Memory B cell (primary cell): ENCODE measurements around the gene SYT2.
A peak's percentile ranks its signal among the peaks of the same experiment; 100 is the strongest.
"Not testable (repeated sequence)": the region's sequence is repeated elsewhere in the genome, so short reads cannot be mapped to it uniquely, and the experiment has no call there.

Experiments
- ATAC-seq: fragments of 150-1000 bp; cut with Tn5 transposase; 2 replicates; pipeline ENCODE4 v1.10.0; 2021; ENCODE audit warnings: low read depth, mild to moderate bottlenecking, moderate library complexity
- DNase-seq, 2 donors: peaks; one replicate each; pipeline ENCODE4 v3.0.0; 2022; ENCODE audit warnings: low spot score in 2 of 2
- H3K27ac Mint-ChIP-seq: one replicate; pipeline ENCODE4 v1.8.0; 2022; ENCODE audit warnings: mild to moderate bottlenecking, moderate library complexity, mixed read lengths
- H3K27me3 Mint-ChIP-seq: one replicate; pipeline ENCODE4 v1.8.0; 2022; ENCODE audit warnings: mixed read lengths
- H3K36me3 Mint-ChIP-seq: one replicate; pipeline ENCODE4 v1.8.0; 2022; ENCODE audit warnings: mild to moderate bottlenecking, mixed read lengths
- H3K4me1 Mint-ChIP-seq: one replicate; pipeline ENCODE4 v1.8.0; 2022; ENCODE audit warnings: mixed read lengths
- H3K4me3 Mint-ChIP-seq: one replicate; pipeline ENCODE4 v1.8.0; 2022; ENCODE audit warnings: mild to moderate bottlenecking, moderate library complexity, mixed read lengths
- H3K9me3 Mint-ChIP-seq: one replicate; pipeline ENCODE4 v1.8.0; 2022; ENCODE audit warnings: mixed read lengths

The SYT2 gene

DNA sequence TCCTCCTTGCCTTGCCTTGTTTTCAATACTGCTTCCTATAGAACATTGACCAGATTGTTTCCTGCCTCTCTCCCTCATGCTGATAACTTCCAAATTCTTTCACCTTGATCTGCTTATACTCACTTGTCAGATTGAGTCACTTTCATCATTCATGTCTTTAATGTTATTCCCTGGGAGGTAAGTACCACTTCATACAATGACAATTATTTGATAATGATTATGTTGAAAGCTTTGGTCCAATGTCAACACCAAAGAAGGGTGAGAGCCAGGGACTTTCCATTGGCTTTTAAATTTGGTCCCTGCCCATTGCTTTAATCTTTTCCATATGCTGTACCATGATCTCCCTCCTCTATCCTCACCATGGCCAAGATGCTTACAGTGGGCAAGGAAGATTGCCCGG is 137.4 kb downstream of the SYT2 start:
- H3K27me3 Mint-ChIP-seq = no peaks in the 10 kb centered on the region
- ATAC-seq (no peak), DNase-seq (no peak)
- H3K4me3 Mint-ChIP-seq = no peak overlapping the region
- no peak overlapping the region for H3K27ac Mint-ChIP-seq
- H3K4me1 Mint-ChIP-seq = no peaks in the 10 kb centered on the region
- H3K9me3 Mint-ChIP-seq = no peaks in the 10 kb centered on the region
- H3K36me3 Mint-ChIP-seq = peaks cover 21% of the 10 kb centered on the region

DNA sequence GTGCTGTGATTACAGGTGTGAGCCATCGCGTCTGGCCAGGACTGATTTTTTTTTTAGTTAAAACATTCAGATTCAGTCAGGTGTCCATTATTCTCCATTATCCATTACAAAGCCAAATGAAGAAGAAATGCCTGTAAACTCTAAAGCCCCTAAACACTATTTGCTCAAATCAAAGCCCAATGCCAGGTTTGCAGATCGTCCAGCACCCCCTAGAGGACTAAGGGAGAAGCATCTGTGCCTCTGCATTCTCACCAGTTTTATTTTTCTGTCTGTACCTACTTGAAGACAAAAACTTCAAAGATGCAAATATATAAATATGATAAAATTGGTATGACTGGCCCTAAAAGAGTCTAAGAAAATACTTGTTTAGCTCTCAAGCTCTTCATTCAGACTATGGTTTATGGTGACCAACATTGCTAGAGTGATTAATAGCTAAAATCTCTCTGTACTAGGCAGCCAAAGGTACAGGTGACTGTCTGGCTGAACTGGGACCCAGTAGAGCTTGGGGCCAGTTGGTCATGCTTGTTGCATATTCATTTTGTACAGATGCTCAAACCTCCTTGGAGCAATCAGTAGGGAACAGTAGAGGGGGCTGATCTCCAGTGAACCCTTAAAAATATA is 138.4 kb downstream of the SYT2 start:
- H3K36me3 Mint-ChIP-seq = peaks cover 28% of the 10 kb centered on the region
- no peak overlapping the region for H3K27ac Mint-ChIP-seq
- no peaks in the 10 kb centered on the region for H3K9me3 Mint-ChIP-seq
- H3K4me1 Mint-ChIP-seq = no peaks in the 10 kb centered on the region
- H3K4me3 Mint-ChIP-seq = no peak overlapping the region
- DNase-seq = peak in 1 of 2 donors; percentile 37
- H3K27me3 Mint-ChIP-seq = no peaks in the 10 kb centered on the region
- ATAC-seq = no peak

DNA sequence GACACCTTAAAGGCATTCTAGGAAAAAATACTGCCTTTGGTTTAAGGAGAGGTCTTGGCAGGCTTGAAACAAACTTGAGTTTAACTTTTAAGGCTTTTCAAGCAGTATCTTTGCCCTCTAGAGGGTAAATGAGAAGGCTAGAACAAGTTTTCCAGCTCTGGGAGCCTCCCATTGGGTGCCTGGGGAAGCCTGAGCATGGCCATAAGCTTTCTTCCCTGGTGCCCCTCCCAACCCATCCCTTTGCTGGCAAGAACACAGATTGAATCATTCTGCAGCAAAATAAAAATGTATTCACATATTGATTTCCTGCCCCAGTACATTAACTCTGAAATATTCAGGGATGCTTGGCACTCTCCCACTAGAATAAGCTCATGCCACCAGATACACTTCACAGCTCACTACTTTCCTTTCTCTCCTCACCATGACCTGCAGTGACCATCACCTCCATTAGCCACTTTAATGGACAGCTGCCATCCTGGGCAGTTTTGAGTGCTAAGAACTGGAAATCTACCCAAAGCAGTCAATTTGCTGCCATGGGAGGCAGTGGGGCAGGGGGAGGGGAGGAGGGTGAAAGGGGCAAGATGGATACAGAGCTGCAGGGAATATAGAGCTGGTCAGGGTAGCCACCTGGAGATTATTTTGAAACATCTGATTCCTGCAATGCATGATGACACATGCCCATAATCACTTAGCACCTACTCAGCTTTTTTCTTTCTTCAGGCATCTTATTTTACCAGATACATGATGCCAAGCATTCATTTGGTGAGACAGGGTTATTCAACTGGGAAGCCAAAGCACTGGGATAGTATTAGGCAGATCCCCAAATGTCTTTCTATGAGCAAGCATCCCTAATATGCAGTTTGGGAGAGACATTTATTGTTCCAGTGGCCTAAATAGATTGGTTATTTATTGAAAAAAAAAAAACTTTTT is 140.6 kb downstream of the SYT2 start:
- no peak overlapping the region for H3K27ac Mint-ChIP-seq
- H3K27me3 Mint-ChIP-seq = no peaks in the 10 kb centered on the region
- no peaks in the 10 kb centered on the region for H3K9me3 Mint-ChIP-seq
- peaks cover 17% of the 10 kb centered on the region for H3K4me1 Mint-ChIP-seq
- DNase-seq (no peak), ATAC-seq (no peak)
- no peak overlapping the region for H3K4me3 Mint-ChIP-seq
- peaks cover 22% of the 10 kb centered on the region for H3K36me3 Mint-ChIP-seq

DNA sequence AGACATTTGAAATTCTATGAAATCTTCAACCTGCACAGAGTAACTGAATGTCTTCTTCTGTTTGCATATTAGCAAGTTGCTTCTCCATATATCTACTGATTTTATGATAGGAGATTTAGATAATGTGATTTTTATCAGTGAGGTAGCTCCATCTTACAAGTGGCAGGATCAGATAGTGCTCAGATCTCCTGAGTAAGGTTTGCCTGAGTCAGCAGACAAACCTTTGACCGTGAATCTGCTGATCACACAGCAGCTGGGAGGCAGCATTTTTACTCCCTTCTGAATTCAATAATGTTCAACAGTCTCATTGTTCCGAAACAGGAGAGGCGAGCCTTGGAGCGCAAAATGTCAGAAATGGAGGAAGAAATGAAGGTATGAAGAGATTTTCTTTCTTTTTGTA is 141.4 kb downstream of the SYT2 start:
- H3K4me3 Mint-ChIP-seq = no peak overlapping the region

DNA sequence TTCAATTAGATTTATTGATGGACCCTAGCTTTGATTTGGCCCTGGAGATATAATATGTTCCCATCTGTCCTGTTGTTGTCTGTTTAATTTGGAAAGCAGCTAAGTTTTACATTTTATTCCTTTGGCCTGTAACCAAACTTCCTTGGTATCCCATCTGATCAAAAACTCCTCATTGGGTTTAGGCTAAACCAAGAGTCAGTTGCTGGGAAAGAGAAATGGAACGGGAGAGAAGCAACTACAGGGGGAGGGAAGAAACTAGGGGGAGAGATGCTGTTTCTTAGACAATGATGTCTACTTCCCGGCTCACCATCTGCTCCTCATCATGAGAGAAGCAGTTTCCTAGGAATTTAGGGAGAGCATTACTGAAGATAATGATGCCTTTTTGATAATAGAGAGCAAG is 141.8 kb downstream of the SYT2 start:
- H3K4me3 Mint-ChIP-seq = no peak overlapping the region
- no peak overlapping the region for H3K27ac Mint-ChIP-seq
- H3K9me3 Mint-ChIP-seq = no peaks in the 10 kb centered on the region
- DNase-seq (no peak), ATAC-seq (no peak)
- H3K27me3 Mint-ChIP-seq = no peaks in the 10 kb centered on the region
- peaks cover 23% of the 10 kb centered on the region for H3K36me3 Mint-ChIP-seq
- H3K4me1 Mint-ChIP-seq = peaks cover 20% of the 10 kb centered on the region

More for the DNA sequence above, 141.4 kb downstream of the SYT2 start:
- ATAC-seq = no peak
- peaks cover 20% of the 10 kb centered on the region for H3K4me1 Mint-ChIP-seq
- DNase-seq = no peak
- H3K27me3 Mint-ChIP-seq = no peaks in the 10 kb centered on the region
- H3K36me3 Mint-ChIP-seq = peaks cover 23% of the 10 kb centered on the region
- H3K9me3 Mint-ChIP-seq = no peaks in the 10 kb centered on the region
- no peak overlapping the region for H3K27ac Mint-ChIP-seq

DNA sequence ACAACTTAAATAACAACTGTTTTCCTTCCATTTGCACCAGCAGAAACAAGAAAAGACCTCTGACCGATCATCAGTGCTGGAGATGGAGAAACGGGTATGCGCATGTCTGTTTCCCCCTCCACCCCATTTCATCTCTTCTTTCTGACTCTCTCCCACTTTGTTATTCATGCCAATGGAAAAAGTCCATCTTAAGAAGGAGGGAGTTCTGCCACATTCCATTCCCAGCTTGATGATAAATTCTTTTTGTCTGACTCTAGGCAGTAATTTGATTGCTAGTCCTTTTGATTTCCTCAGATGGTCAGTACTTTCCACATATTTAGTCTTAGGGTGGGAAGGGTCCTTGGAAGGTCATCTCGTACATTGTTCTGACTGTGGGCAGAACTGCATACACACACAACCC is 142.5 kb downstream of the SYT2 start:
- H3K4me3 Mint-ChIP-seq = no peak overlapping the region
- peaks cover 17% of the 10 kb centered on the region for H3K36me3 Mint-ChIP-seq
- no peak for DNase-seq
- no peaks in the 10 kb centered on the region for H3K27me3 Mint-ChIP-seq
- ATAC-seq = no peak
- peaks cover 20% of the 10 kb centered on the region for H3K4me1 Mint-ChIP-seq
- no peaks in the 10 kb centered on the region for H3K9me3 Mint-ChIP-seq
- H3K27ac Mint-ChIP-seq = no peak overlapping the region

DNA sequence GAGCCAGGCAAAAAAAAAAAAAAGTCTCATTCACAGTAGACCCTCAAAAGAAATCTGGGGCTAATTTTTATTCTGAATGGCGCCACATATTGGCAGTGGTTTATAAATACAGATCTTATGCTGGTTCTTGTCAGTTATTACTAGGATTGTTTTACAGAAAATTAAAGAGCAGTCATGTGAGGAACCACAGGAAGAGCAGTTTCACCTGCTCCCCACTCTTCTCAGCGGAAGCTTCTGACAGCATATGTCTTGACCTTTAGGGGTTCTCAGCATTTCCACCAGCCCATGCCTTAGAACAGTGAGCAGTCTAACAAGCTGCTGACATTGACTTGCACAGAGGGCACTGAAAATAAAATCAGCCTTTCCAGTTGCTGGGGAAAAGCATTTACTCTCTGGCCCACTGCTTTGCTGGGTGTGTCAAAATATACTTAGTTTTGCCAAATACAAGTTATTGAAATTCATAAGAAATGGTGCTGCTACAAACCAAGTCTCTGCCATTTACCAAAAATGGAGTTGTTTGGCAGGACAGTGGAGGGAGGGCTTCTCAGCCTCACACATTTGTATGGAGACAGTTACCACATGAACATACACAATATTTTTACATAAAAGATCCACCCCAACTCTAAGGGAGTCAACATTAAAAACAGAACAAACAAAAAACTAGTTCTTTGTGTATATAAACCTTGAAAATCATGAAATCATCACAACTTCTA is 144.2 kb downstream of the SYT2 start:
- ATAC-seq (peak; percentile 97), DNase-seq (peak in 1 of 2 donors; percentile 11)
- H3K4me1 Mint-ChIP-seq = peaks cover 20% of the 10 kb centered on the region
- no peaks in the 10 kb centered on the region for H3K9me3 Mint-ChIP-seq
- H3K36me3 Mint-ChIP-seq = peaks cover 16% of the 10 kb centered on the region
- no peak overlapping the region for H3K4me3 Mint-ChIP-seq
- H3K27ac Mint-ChIP-seq = no peak overlapping the region
- H3K27me3 Mint-ChIP-seq = no peaks in the 10 kb centered on the region

DNA sequence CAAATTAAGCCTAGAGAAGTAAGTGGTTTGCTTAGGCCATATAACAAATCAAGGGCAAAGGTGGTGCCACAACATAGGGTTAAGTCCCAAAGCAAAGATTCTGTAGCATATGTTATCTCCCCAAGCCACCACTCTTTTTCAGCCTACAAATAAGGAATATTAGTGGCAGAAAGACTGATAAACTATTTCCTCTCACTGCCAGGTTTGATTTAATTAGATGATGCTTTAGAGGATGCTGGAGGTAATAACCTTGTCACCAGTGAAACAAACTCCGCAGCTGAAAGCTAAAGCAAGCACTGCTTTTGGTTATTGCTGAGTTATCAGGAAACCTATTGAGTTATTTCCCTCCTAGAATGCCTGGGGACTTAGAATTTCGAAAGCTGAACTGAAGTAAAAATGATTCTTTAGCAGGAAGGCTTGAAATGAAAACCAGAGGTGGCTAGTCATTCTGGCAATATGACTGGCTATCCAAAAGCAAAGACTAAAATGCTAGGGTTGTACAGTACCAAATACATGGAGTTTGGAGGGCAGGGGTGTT is 145.2 kb downstream of the SYT2 start:
- Mint-ChIP-seq H3K27me3 (no peaks in the 10 kb centered on the region), H3K4me3 (no peak overlapping the region), H3K36me3 (peaks cover 16% of the 10 kb centered on the region), H3K9me3 (no peaks in the 10 kb centered on the region), H3K27ac (no peak overlapping the region), H3K4me1 (peaks cover 20% of the 10 kb centered on the region)
- no peak for ATAC-seq
- DNase-seq = no peak

DNA sequence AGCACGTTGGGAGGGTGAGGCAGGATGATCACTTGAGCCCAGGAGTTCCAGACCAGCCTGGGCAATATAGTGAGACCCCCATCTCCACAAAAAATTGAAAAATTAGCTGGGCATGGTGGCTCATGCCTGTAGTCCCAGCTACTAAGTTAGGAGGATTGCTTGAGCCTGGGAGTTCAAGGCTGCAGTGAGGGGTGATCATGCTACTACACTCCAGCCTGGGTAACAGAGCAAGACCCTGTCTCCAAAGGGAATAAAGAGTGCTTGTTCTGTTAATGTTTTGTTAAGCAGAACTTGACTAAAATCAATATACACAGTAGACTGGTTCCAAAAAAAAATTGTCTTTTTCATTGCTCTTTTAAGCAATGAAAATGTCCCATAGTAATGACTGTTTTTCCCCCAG is 146.4 kb downstream of the SYT2 start:
- no peaks in the 10 kb centered on the region for H3K27me3 Mint-ChIP-seq
- peaks cover 14% of the 10 kb centered on the region for H3K36me3 Mint-ChIP-seq
- H3K4me1 Mint-ChIP-seq = peaks cover 20% of the 10 kb centered on the region
- H3K4me3 Mint-ChIP-seq = no peak overlapping the region
- H3K27ac Mint-ChIP-seq = no peak overlapping the region
- H3K9me3 Mint-ChIP-seq = no peaks in the 10 kb centered on the region
- DNase-seq (no peak), ATAC-seq (no peak)

DNA sequence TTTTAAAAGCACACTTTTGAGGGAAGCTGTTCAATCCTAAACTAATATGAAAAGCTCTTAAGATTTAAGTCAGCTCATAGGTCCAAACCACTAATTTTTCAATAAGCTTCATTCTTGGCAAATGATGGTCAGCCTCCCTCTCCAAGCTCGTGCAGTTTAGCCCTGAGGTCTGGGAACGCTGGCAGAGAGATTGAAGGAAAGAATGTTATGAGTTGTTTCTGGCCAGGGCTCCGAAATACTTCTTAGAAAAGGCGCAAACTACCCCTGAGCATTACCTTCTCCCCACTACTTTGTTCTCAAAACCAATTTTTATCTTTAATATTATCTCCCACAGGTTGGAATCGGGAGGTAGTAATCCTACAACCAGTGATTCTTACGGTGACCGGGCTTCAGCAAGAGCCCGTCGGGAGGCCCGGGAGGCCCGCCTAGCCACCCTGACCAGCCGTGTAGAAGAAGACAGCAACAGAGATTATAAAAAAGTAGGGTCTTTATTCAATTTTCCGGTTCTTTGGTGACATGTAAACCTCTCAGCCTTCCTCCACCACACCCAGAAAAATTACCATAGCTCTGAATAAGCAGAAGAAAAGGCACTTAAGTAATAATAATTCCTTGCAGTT is 147.7 kb downstream of the SYT2 start:
- Mint-ChIP-seq H3K36me3 (peaks cover 5% of the 10 kb centered on the region), H3K27ac (no peak overlapping the region), H3K27me3 (no peaks in the 10 kb centered on the region), H3K4me1 (peaks cover 22% of the 10 kb centered on the region), H3K4me3 (no peak overlapping the region), H3K9me3 (no peaks in the 10 kb centered on the region)
- no peak for DNase-seq
- no peak for ATAC-seq

DNA sequence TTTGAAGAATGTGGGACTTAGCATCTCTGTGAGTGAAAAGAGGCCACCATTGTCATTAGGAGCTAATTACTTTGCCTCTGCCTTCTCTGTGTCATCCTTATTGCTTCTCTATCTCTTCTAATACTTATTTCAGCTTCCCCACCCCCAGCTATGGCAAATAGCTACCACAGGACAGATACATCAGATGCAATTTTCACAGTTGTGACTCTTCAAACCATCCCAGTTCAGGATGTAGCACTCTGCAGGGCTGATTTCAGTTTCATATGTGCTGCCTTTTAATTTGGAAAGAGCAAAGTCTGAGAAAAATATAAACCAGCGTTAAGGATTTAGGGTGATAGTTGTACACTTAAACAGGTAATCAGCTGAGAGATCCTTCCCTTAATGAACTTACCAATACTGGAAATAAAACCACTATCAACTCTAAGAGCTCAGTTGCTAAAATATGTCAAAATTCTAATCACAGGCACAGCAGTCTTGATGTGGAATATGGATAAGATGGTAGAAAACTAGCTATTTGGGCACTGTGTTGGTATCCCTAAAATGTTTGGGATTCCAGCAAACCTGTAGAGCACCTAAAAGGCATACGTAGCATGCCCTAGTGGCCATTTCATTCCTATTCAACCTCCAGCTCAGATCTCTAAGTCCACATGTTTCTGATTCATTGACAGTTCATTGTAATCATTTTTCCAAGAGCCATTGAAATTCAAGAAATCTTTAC is 148.4 kb downstream of the SYT2 start:
- ATAC-seq (no peak), DNase-seq (no peak)
- H3K27ac Mint-ChIP-seq = no peak overlapping the region
- peaks cover 23% of the 10 kb centered on the region for H3K4me1 Mint-ChIP-seq
- H3K9me3 Mint-ChIP-seq = no peaks in the 10 kb centered on the region
- no peaks in the 10 kb centered on the region for H3K27me3 Mint-ChIP-seq
- H3K4me3 Mint-ChIP-seq = no peak overlapping the region
- peaks cover 1% of the 10 kb centered on the region for H3K36me3 Mint-ChIP-seq

DNA sequence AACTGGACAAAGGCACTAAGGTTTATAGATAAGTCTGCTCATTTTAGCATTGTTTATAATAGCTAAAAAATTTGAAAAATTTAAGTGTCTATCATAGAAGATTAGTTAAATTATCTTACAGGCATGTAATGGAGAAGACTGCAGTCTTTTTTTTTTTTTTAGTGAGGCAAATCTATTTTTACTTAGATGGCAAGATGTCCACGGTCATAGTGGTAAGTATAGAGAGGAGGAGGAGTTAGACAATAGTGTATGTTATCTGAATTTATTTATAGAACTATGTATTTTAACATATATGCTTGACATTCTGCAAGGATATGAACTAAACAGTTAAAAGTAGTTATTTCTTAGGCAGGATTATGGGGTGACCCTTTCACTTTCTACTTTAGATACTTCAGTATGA is 149.0 kb downstream of the SYT2 start:
- DNase-seq = no peak
- H3K36me3 Mint-ChIP-seq = peaks cover 1% of the 10 kb centered on the region
- H3K27me3 Mint-ChIP-seq = no peaks in the 10 kb centered on the region
- no peaks in the 10 kb centered on the region for H3K9me3 Mint-ChIP-seq
- peaks cover 20% of the 10 kb centered on the region for H3K4me1 Mint-ChIP-seq
- H3K27ac Mint-ChIP-seq = no peak overlapping the region
- ATAC-seq = no peak
- H3K4me3 Mint-ChIP-seq = no peak overlapping the region

DNA sequence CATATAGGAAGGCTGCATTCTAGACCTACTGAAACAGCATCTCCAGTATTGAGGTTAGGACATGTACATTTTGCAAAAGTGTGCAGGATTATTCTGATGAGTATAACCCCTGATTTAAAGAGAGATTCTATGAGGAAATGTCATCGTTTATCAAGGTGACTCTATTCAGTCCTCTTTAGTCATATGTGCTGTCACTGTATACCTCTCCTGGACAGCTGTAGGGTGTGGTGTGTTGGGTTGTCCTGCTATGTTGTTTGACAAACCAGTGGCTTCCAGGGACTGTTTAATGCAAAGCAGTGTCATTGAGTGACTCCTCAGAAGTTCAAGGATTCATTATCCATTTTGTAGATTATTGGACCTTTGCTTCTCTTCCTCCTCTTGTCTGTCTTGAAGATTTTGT is 152.6 kb downstream of the SYT2 start:
- peaks cover 14% of the 10 kb centered on the region for H3K4me1 Mint-ChIP-seq

More for the DNA sequence above, 152.6 kb downstream of the SYT2 start:
- H3K27me3 Mint-ChIP-seq, DNase-seq, H3K9me3 Mint-ChIP-seq, H3K36me3 Mint-ChIP-seq, H3K27ac Mint-ChIP-seq, H3K4me3 Mint-ChIP-seq, ATAC-seq: not testable (repeated sequence)
